HG02759 (cell line): ENCODE data around the gene TIMM23.

ENCODE experiments used
- ATAC-seq: cut with Tn5 transposase; IDR thresholded peaks from one replicate; pipeline ENCODE4 v1.9.1; 2021; ENCODE audit warnings: mild to moderate bottlenecking, moderate library complexity; ENCODE audit not compliant: unreplicated experiment

Gene TIMM23

DNA sequence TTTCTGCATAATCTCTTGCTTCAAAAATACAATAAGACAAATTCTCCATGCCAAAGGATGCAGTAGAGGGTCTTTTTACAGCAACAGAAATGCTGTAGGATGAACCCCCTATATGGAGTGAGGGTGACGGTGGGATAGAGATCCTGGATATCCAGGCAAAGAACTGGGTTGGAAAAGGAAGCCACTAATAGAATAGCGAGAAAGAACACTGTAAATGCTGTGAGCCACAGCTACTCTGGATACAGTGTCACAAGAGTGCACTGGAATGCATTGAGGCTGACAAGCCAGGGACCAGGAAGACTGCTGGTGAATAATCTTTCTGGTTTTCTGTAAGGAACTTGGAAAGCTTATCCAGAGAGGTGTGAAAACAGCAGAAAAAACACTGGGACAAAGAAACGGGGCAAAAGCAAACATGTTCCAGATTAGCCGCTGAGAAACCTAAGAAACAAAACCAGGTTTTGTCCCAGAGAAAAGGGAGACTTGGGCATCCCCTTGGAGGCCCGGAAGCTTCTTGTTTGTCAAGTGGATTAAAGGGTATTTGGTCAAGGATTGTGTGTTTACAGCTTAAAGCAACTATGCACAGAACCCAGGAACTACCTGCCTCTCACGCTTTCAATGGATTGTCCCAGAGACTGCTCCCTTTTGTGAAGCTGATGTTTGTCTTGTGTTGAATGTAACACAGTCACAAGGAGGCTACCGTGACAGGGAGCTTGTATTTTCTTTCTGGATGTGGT, 79.9 kb downstream of the TIMM23 start:
- ATAC-seq = no peak

DNA sequence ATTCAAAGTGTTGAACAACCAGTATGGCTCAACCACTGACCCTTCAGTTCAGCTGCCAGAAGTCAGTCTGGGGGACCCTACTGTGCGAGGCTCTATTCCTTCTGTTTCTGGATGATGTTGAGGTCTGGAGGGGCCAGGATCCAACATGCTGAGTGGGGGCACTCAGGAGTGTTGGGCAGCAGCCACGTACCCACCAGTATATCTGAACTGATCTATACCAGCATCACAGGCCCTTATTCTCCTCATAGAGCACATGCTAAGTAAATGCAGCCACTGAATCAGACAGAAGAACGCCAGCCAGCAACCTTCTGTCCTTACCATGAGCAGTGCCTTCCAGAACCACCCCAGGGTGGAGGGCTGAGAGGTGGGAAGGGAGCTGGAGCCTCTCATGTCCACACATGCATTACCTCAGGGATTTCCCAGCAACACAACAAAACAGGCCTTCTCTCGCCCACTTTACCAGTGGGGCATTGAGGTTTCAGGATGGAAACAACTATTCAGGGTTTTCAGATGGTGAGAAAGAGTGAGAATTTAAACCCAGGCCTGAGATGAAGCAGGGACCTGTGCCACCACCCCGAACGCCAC, 80.6 kb downstream of the TIMM23 start:
- no peak for ATAC-seq
